Activated T-helper 17 cell treated with anti-CD3 and anti-CD28 coated beads, Interleukin-2, amount 50 U/mL, for 72 hours (primary cell): Measurements from ENCODE around the gene ZNF850. TPM values are rescaled to one million over a fixed set of nuclear protein-coding genes. Genes with fewer than 3 reads are reported as not detected.
A peak's percentile ranks its signal among the peaks of the same experiment; 100 is the strongest.

Experiments
- ATAC-seq: fragments of 150-1000 bp; cut with Tn5 transposase; replicated peaks from 2 replicates; pipeline ENCODE4 v1.10.0; 2021; ENCODE audit warnings: mild to moderate bottlenecking, moderate library complexity
- H3K27ac Mint-ChIP-seq: one replicate; pipeline ENCODE4 v1.8.0; 2022; ENCODE audit warnings: mixed read lengths
- H3K27me3 Mint-ChIP-seq: one replicate; pipeline ENCODE4 v1.8.0; 2022; ENCODE audit warnings: mixed read lengths
- H3K36me3 Mint-ChIP-seq: one replicate; pipeline ENCODE4 v1.8.0; 2022; ENCODE audit warnings: low read depth, mild to moderate bottlenecking, mixed read lengths
- H3K4me1 Mint-ChIP-seq: one replicate; pipeline ENCODE4 v1.8.0; 2022; ENCODE audit warnings: mixed read lengths
- H3K4me3 Mint-ChIP-seq: one replicate; pipeline ENCODE4 v1.8.0; 2022; ENCODE audit warnings: mild to moderate bottlenecking, mixed read lengths
- H3K9me3 Mint-ChIP-seq: one replicate; pipeline ENCODE4 v1.8.0; 2022; ENCODE audit warnings: mixed read lengths
- total RNA-seq, 2 donors: library from RNA; stranded (reverse); gene quantifications; one replicate each; pipeline ENCODE4 v1.2.3, GENCODE V29; 2022

Gene ZNF850
- total RNA-seq, 2 donors from 2014 or later = 4.7 to 13.9 TPM

- ATAC-seq = no peak
- no peak overlapping the region for H3K4me3 Mint-ChIP-seq
- no peaks in the 10 kb centered on the region for H3K27me3 Mint-ChIP-seq
- peaks cover 6% of the 10 kb centered on the region for H3K9me3 Mint-ChIP-seq
- peaks cover 10% of the 10 kb centered on the region for H3K4me1 Mint-ChIP-seq
- peaks cover 23% of the 10 kb centered on the region for H3K36me3 Mint-ChIP-seq
- H3K27ac Mint-ChIP-seq = no peak overlapping the region
These were observed 100.2 kb downstream of the ZNF850 start for GRCh38 chr19:36672368-36672767.

- no peak for ATAC-seq
- Mint-ChIP-seq H3K27me3 (no peaks in the 10 kb centered on the region), H3K4me1 (peaks cover 24% of the 10 kb centered on the region), H3K9me3 (peaks cover 17% of the 10 kb centered on the region), H3K27ac (no peak overlapping the region), H3K4me3 (peak overlapping the region; percentile 99), H3K36me3 (peaks cover 56% of the 10 kb centered on the region)
These were observed 104.0 kb downstream of the ZNF850 start for GRCh38 chr19:36668646-36669045.

- peaks cover 70% of the 10 kb centered on the region for H3K36me3 Mint-ChIP-seq
- peaks cover 22% of the 10 kb centered on the region for H3K9me3 Mint-ChIP-seq
- H3K27ac Mint-ChIP-seq = peak overlapping the region; percentile 99
- no peak for ATAC-seq
- H3K27me3 Mint-ChIP-seq = no peaks in the 10 kb centered on the region
- H3K4me1 Mint-ChIP-seq = peaks cover 24% of the 10 kb centered on the region
- H3K4me3 Mint-ChIP-seq = peak overlapping the region; percentile 99
These were observed 106.8 kb downstream of the ZNF850 start for GRCh38 chr19:36665832-36666231.

Other genes with a start within 250 kb of the ZNF850 start
- 1 to 10 TPM; 3.5 to 6.1 TPM for gene ZNF260, start 244.5 kb downstream of the ZNF850 start, total RNA-seq
- 10 to 100 TPM in 1 of 2 donors, 1 to 10 TPM in 1; 9.2 to 18.1 TPM for gene ZNF529, start 199.5 kb downstream of the ZNF850 start, total RNA-seq
- 10 to 100 TPM in 1 of 2 donors, 1 to 10 TPM in 1; 9.7 to 12.3 TPM for gene ZNF382, start 167.5 kb downstream of the ZNF850 start, total RNA-seq
- 1 to 10 TPM; 3.2 to 7.4 TPM for gene ZNF461, start 106.0 kb downstream of the ZNF850 start, total RNA-seq
- 1 to 10 TPM; 4.3 to 8.6 TPM for gene ZNF567, start 85.2 kb downstream of the ZNF850 start, total RNA-seq
- gene ZNF790, start 65.6 kb upstream of the ZNF850 start, total RNA-seq = 10 to 100 TPM in 1 of 2 donors, 1 to 10 TPM in 1; 5.6 to 11.8 TPM
- 10 to 100 TPM in 1 of 2 donors, 1 to 10 TPM in 1; 5.0 to 14.9 TPM for gene ZNF345, start 78.1 kb upstream of the ZNF850 start, total RNA-seq
- 1 to 10 TPM; 4.5 to 5.3 TPM for gene ZNF829, start 143.5 kb upstream of the ZNF850 start, total RNA-seq
- 10 to 100 TPM in 1 of 2 donors, 1 to 10 TPM in 1; 6.7 to 10.1 TPM for gene ZNF568, start 143.5 kb upstream of the ZNF850 start, total RNA-seq